RWPE2 (cell line): ENCODE data around the gene SORCS1.
A peak's percentile ranks its signal among the peaks of the same experiment; 100 is the strongest.

ENCODE experiments used
- ATAC-seq: fragments of 200-7000 bp; cut with Tn5 transposase; 3 replicates; pipeline ENCODE4 v1.9.1; 2021; ENCODE audit warnings: low read depth
- DNase-seq: peaks from one replicate; pipeline ENCODE4 v3.0.0-alpha.2; 2020; ENCODE audit warnings: low spot score
- H3K27ac ChIP-seq: fragments of 450-650 bp; 2 replicates; pipeline ENCODE4 v1.5.1; 2017; ENCODE audit warnings: mild to moderate bottlenecking; ENCODE audit not compliant: poor library complexity, severe bottlenecking
- H3K27me3 ChIP-seq: fragments of 250-450 bp; sonication (Bioruptor Pico); 2 replicates; pipeline ENCODE4 v1.5.1; 2021; ENCODE audit warnings: mild to moderate bottlenecking, moderate library complexity; ENCODE audit not compliant: insufficient read depth, poor library complexity, severe bottlenecking
- H3K36me3 ChIP-seq: fragments of 250-450 bp; sonication (Bioruptor Pico); 2 replicates; pipeline ENCODE4 v1.5.1; 2020; ENCODE audit warnings: low read depth, mild to moderate bottlenecking, moderate library complexity
- H3K4me1 ChIP-seq: fragments of 250-450 bp; sonication (Bioruptor Pico); 2 replicates; pipeline ENCODE4 v1.5.1; 2021; ENCODE audit warnings: mild to moderate bottlenecking, moderate library complexity; ENCODE audit not compliant: insufficient read depth, poor library complexity, severe bottlenecking
- H3K4me3 ChIP-seq: fragments of 250-450 bp; sonication (Bioruptor Pico); 2 replicates; pipeline ENCODE4 v1.5.1; 2021; ENCODE audit warnings: mild to moderate bottlenecking, moderate library complexity; ENCODE audit not compliant: severe bottlenecking
- H3K9me3 ChIP-seq: fragments of 250-450 bp; sonication (Bioruptor Pico); 2 replicates; pipeline ENCODE4 v1.5.1; 2021; ENCODE audit warnings: mild to moderate bottlenecking, moderate library complexity; ENCODE audit not compliant: severe bottlenecking
- CTCF ChIP-seq: fragments of 450-650 bp; IDR thresholded peaks from one replicate; pipeline ENCODE4 v1.5.1; 2017; ENCODE audit warnings: mild to moderate bottlenecking, moderate library complexity; ENCODE audit not compliant: poor library complexity, severe bottlenecking

The SORCS1 gene

GRCh38 chr10:107168738-107169137 is 4.2 kb upstream of the SORCS1 start:
- H3K27me3 ChIP-seq = peaks cover 40% of the 10 kb centered on the region
- H3K36me3 ChIP-seq = no peaks in the 10 kb centered on the region
- no peak overlapping the region for H3K27ac ChIP-seq
- TF ChIP-seq CTCF = no peak
- no peak overlapping the region for H3K4me3 ChIP-seq
- no peaks in the 10 kb centered on the region for H3K4me1 ChIP-seq
- DNase-seq (no peak), ATAC-seq (no peak)
- no peaks in the 10 kb centered on the region for H3K9me3 ChIP-seq

GRCh38 chr10:107166403-107166802 is 1.9 kb upstream of the SORCS1 start:
- DNase-seq (no peak), ATAC-seq (no peak)
- Histone ChIP-seq H3K27me3 (peaks cover 62% of the 10 kb centered on the region), H3K4me1 (no peaks in the 10 kb centered on the region), H3K9me3 (no peaks in the 10 kb centered on the region), H3K4me3 (no peak overlapping the region), H3K27ac (no peak overlapping the region), H3K36me3 (no peaks in the 10 kb centered on the region)
- TF ChIP-seq CTCF = no peak

GRCh38 chr10:107164992-107165391 is 486 bp upstream of the SORCS1 start:
- H3K4me1 ChIP-seq = no peaks in the 10 kb centered on the region
- no peaks in the 10 kb centered on the region for H3K36me3 ChIP-seq
- H3K9me3 ChIP-seq = no peaks in the 10 kb centered on the region
- no peak overlapping the region for H3K27ac ChIP-seq
- H3K27me3 ChIP-seq = peaks cover 67% of the 10 kb centered on the region
- no peak for DNase-seq
- no peak for TF ChIP-seq CTCF
- no peak for ATAC-seq
- H3K4me3 ChIP-seq = no peak overlapping the region

GRCh38 chr10:107163076-107163855 is 1.2 kb downstream of the SORCS1 start:
- Histone ChIP-seq H3K27me3 (peaks cover 65% of the 10 kb centered on the region), H3K9me3 (no peaks in the 10 kb centered on the region), H3K4me3 (no peak overlapping the region), H3K4me1 (no peaks in the 10 kb centered on the region), H3K36me3 (no peaks in the 10 kb centered on the region), H3K27ac (no peak overlapping the region)
- no peak for TF ChIP-seq CTCF
- no peak for DNase-seq
- peak; percentile 21; the same call in 2 of the 3 replicates for ATAC-seq

GRCh38 chr10:107160866-107161265 is 3.6 kb downstream of the SORCS1 start:
- ATAC-seq (no peak), DNase-seq (no peak)
- Histone ChIP-seq H3K9me3 (no peaks in the 10 kb centered on the region), H3K4me1 (no peaks in the 10 kb centered on the region), H3K27me3 (peaks cover 44% of the 10 kb centered on the region), H3K27ac (no peak overlapping the region), H3K36me3 (no peaks in the 10 kb centered on the region), H3K4me3 (no peak overlapping the region)
- TF ChIP-seq CTCF = no peak
